ENCODE measurements around the gene LYPLAL1. TPM values are rescaled to one million over a fixed set of nuclear protein-coding genes. Genes with fewer than 3 reads are reported as not detected.

LYPLAL1 gene
- total RNA-seq, 1 experiment from 2014 or later, result 40.0 TPM

- Histone ChIP-seq H3K4me3 (replicated peaks in 1 of 2; ENCODE audit: low read depth in 1 of 2, low read length in 2 of 2) (no peak overlapping the region), H3K4me1 (ENCODE audit: control insufficient read depth in 1 of 2, insufficient read depth in 2 of 2, low read length in 2 of 2) (no peaks in the 10 kb centered on the region), H4K20me1 (ENCODE audit: insufficient read depth) (no peaks in the 10 kb centered on the region), H3K27me3 (ENCODE audit: insufficient read depth, low read length) (no peaks in the 10 kb centered on the region), H3K9me2 (ENCODE audit: insufficient read depth) (no peaks in the 10 kb centered on the region), H3K9ac (ENCODE audit: low read length) (no peak overlapping the region), H3K4me2 (ENCODE audit: low read length) (no peak overlapping the region), H3K27ac (ENCODE audit: low read depth, low read length) (no peak overlapping the region), H2AFZ (ENCODE audit: low read depth, low read length, poor library complexity, severe bottlenecking) (no peak overlapping the region), H3K36me3 (ENCODE audit: control insufficient read depth in 1 of 2, insufficient read depth in 2 of 2, low read length in 2 of 2) (no peaks in the 10 kb centered on the region), H3K9me3 (ENCODE audit: control insufficient read depth in 1 of 2, insufficient read depth in 1 of 2, low read depth in 1 of 2, low read length in 2 of 2) (no peaks in the 10 kb centered on the region), H3K79me2 (ENCODE audit: insufficient read depth, low read length) (no peaks in the 10 kb centered on the region)
- no TSS peak for BruUV-seq (replicated peaks)
- ATAC-seq (no peak), DNase-seq (ENCODE audit: low read depth, low spot score) (no peak)
- ChIA-PET RAD21 (ENCODE audit: low non-redundant PET in 1 of 2, low total read pairs in 2 of 2, uncharacterized antibody in 2 of 2, unreplicated experiment in 2 of 2) (no interaction called here), CTCF (no interaction called here), POLR2A (no interaction called here)
- TF ChIP-seq ZNF274 (IDR thresholded peaks at IDR 0.05; ENCODE audit: low read depth, low read length) (no peak), CEBPB (IDR thresholded peaks at IDR 0.05; ENCODE audit: low read depth) (no peak), SP1 (IDR thresholded peaks at IDR 0.05; ENCODE audit: low read depth) (no peak)
- intact Hi-C loops (cut with micrococcal nuclease), result no loop called here
Measured at GRCh38 chr1:219239518-219239917, 65.8 kb downstream of the LYPLAL1 start.

DNA sequence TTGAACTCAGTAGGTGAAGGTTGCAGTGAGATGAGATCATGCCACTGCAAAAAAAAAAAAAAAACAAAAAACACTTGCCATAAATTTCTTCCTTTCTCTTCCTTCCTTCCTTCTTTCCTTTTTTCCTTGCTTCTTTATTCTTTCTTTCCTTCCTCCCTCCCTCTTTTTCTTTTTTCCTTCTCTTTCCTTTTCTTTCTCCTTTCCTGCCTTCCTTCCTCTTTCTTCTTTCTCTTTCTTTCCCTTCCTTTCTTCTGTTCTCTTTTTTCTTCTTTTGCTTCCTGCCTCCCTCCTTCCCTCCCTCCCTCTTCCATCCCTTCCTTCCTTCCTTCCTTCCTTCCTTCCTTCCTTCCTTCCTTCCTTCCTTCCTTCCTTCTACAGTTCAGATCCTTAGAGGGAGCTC lies 71.2 kb downstream of the LYPLAL1 start:
- CTCF ChIA-PET, result no interaction called here
- no peak overlapping the region for H3K4me2 ChIP-seq (ENCODE audit: low read length)
- no peak for TF ChIP-seq FOSL1 (IDR thresholded peaks at IDR 0.05; ENCODE audit: low read depth)
- no peak for TF ChIP-seq MAX (IDR thresholded peaks at IDR 0.05)
- H3K36me3 ChIP-seq (ENCODE audit: control insufficient read depth in 1 of 2, insufficient read depth in 2 of 2, low read length in 2 of 2), result no peaks in the 10 kb centered on the region
- H3K79me2 ChIP-seq (ENCODE audit: insufficient read depth, low read length), result no peaks in the 10 kb centered on the region
- H3K9me2 ChIP-seq (ENCODE audit: insufficient read depth), result no peaks in the 10 kb centered on the region
- no peak overlapping the region for H2AFZ ChIP-seq (ENCODE audit: low read depth, low read length, poor library complexity, severe bottlenecking)
- H3K27me3 ChIP-seq (ENCODE audit: insufficient read depth, low read length), result no peaks in the 10 kb centered on the region
- ATAC-seq, result no peak
- H3K9ac ChIP-seq (ENCODE audit: low read length), result no peak overlapping the region
- no peaks in the 10 kb centered on the region for H3K4me1 ChIP-seq (ENCODE audit: control insufficient read depth in 1 of 2, insufficient read depth in 2 of 2, low read length in 2 of 2)
- intact Hi-C loops (cut with micrococcal nuclease), result no loop called here
- RAD21 ChIA-PET (ENCODE audit: low non-redundant PET in 1 of 2, low total read pairs in 2 of 2, uncharacterized antibody in 2 of 2, unreplicated experiment in 2 of 2), result no interaction called here
- no peak overlapping the region for H3K4me3 ChIP-seq (replicated peaks in 1 of 2; ENCODE audit: low read depth in 1 of 2, low read length in 2 of 2)
- H4K20me1 ChIP-seq (ENCODE audit: insufficient read depth), result no peaks in the 10 kb centered on the region
- no peaks in the 10 kb centered on the region for H3K9me3 ChIP-seq (ENCODE audit: control insufficient read depth in 1 of 2, insufficient read depth in 1 of 2, low read depth in 1 of 2, low read length in 2 of 2)
- BruUV-seq (replicated peaks), result no TSS peak
- H3K27ac ChIP-seq (ENCODE audit: low read depth, low read length), result no peak overlapping the region
- POLR2A ChIA-PET, result no interaction called here
- no peak for DNase-seq (ENCODE audit: low read depth, low spot score)
